ENCODE data around the gene STX10. TPM values are rescaled to one million over a fixed set of nuclear protein-coding genes. Genes with fewer than 3 reads are reported as not detected.

The STX10 gene
- total and polyA plus RNA-seq, 9 donors: 33.6 to 54.5 (median 46.8) TPM

DNA sequence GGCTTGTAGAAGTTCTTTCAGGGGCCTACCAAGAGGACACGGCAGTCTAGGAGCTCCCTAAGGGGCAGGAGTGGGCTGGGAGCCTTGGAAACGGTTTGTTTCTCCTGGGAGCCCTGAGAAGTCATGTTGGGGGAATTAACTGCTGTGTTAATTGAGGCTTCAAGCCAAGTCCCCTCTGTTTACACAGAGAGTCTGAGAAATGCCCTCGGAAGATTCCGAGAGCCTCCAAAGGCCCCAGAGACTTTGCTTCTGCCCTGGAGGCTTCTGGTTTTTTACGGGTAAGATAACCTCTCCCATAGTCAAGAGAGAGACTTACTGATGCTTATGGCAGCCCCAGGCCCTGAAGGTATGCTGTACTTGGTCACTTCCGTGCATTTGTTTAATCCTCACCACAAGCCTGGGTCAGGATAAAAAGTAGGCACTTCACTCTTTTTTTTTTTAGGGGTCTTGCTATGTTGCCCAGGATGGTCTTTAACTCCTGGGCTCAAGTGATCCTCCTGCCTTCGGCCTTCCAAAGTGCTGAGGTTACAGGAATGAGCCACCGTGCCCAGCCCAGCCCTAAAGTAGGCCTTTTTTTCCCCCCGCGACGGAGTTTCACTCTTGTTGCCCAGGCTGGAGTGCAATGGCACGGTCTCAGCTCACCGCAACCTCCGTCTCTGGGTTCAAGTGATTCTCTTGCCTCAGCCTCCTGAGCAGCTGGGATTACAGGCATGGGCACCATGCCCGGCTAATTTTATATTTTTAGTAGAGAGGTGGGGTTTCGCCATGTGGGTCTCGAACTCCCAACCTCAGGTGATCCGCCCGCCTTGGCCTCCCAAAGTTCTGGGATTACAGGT, 15.2 kb upstream of the STX10 start:
- H3K27me3 ChIP-seq (ENCODE audit: control insufficient read depth, insufficient read depth, low read length): no peaks in the 10 kb centered on the region
- peaks cover 47% of the 10 kb centered on the region for H3K4me1 ChIP-seq (ENCODE audit: control insufficient read depth, insufficient read depth, low read length)
- H3K4me3 ChIP-seq (ENCODE audit: low read length): no peak overlapping the region
- DNase-seq: no peak
- H3K36me3 ChIP-seq (ENCODE audit: control insufficient read depth, insufficient read depth, low read length): no peaks in the 10 kb centered on the region
- H3K27ac ChIP-seq (ENCODE audit: low read length): peak overlapping the region; percentile 98
- no peaks in the 10 kb centered on the region for H3K9me3 ChIP-seq (replicated peaks; ENCODE audit: control insufficient read depth, low read depth, low read length)
- 89% methylated on average over 9 of the region's 19 CpGs for WGBS (ENCODE audit: insufficient coverage)

DNA sequence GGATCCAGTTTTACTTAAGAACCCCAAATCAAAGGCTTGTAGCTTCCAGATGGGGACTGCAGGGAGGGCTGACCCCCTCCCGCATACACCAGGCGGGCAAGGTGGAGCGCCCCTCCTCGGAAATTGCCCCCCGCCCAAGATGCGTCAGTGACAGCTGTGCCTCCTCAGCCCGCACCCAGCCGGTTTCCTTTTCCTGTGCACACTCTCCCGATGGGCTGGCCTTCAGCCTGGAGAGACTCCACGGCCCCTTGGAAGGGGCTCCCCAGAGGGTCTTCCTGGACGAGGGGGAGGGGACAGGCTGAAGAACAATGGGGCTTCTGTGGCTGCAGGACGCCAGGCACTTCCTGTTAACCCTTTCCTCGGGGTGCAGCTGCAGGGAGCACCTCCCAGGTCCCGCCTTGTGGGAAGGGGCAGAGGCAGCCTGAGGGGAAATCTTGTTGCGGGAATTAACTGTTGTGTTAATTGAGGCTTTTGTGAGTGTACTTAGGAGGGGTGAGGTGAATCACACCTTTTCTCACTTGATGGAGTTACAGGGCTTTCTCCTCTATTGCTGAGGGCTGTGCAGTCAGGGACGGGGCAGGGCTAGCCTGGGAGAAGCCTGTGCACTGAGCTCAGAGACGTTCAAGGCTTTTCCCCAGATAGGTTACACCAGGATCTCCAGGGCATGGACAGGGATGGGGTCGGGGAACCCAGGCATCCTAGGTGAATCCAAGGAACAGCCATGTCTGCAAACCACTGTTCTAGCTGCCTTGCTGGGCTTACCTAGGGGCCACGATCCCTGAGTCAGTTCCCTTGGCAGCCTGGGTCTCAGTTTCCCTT, 14.4 kb upstream of the STX10 start:
- WGBS (ENCODE audit: insufficient coverage): 15% methylated on average over 11 of the region's 19 CpGs
- H3K4me3 ChIP-seq (ENCODE audit: low read length): peak overlapping the region; percentile 35
- H3K27me3 ChIP-seq (ENCODE audit: control insufficient read depth, insufficient read depth, low read length): no peaks in the 10 kb centered on the region
- DNase-seq: peak; percentile 90
- no peaks in the 10 kb centered on the region for H3K36me3 ChIP-seq (ENCODE audit: control insufficient read depth, insufficient read depth, low read length)
- H3K27ac ChIP-seq (ENCODE audit: low read length): peak overlapping the region; percentile 98
- peaks cover 47% of the 10 kb centered on the region for H3K4me1 ChIP-seq (ENCODE audit: control insufficient read depth, insufficient read depth, low read length)
- no peaks in the 10 kb centered on the region for H3K9me3 ChIP-seq (replicated peaks; ENCODE audit: control insufficient read depth, low read depth, low read length)

GRCh38 chr19:13163609-13164342, 13.6 kb upstream of the STX10 start:
- 4% methylated on average over 16 of the region's 20 CpGs for WGBS (ENCODE audit: insufficient coverage)
- H3K4me3 ChIP-seq (ENCODE audit: low read length): peak overlapping the region; percentile 35
- peaks cover 47% of the 10 kb centered on the region for H3K4me1 ChIP-seq (ENCODE audit: control insufficient read depth, insufficient read depth, low read length)
- no peaks in the 10 kb centered on the region for H3K9me3 ChIP-seq (replicated peaks; ENCODE audit: control insufficient read depth, low read depth, low read length)
- no peaks in the 10 kb centered on the region for H3K36me3 ChIP-seq (ENCODE audit: control insufficient read depth, insufficient read depth, low read length)
- H3K27ac ChIP-seq (ENCODE audit: low read length): peak overlapping the region; percentile 98
- no peaks in the 10 kb centered on the region for H3K27me3 ChIP-seq (ENCODE audit: control insufficient read depth, insufficient read depth, low read length)
- peak; percentile 89 for DNase-seq

DNA sequence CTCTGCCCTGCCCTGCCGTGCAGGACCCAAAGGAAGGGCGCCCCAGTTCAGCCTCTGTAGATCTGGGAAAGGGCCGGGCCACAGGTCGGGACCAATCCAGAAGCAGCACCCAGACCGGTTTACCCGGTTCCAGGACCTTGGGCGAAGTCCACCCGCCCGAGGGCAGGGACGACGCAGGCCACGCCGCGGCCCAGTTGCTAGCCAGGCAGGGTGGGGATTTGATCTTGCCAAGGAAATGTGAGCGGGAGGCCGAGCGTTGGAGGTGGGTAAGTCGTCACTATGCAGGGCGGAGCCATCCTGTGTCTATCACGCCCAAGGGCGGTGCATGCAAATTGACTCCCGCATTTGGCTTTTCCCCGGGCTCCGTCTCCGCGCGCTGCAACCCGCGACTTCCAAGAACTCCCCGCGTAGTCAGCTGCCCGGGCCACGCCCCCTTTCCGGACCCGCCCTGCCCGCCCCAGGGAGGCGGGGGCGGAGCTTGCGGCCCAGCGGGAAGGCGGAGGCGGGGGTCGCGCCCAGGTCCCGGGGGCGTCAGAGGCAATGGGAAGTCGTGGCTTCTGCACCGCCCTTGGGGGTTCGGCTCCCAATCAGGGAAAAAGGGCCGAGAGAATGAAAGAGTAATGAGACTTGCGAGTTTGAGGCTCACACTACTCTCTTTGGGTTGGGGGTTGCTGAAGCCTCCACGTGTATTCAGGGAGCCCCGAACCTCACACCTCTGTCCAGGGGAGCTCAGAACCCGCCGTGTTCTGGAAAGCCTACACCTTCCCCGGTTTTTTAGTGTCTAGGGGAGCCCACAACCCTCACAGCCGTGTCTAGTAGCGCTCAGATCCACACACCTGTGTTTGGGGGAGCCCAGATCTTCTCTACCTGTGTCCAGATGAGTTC, 12.8 kb upstream of the STX10 start:
- Histone ChIP-seq H3K4me3 (ENCODE audit: low read length) (peak overlapping the region; percentile 37), H3K36me3 (ENCODE audit: control insufficient read depth, insufficient read depth, low read length) (no peaks in the 10 kb centered on the region), H3K9me3 (replicated peaks; ENCODE audit: control insufficient read depth, low read depth, low read length) (no peaks in the 10 kb centered on the region), H3K27me3 (ENCODE audit: control insufficient read depth, insufficient read depth, low read length) (no peaks in the 10 kb centered on the region), H3K4me1 (ENCODE audit: control insufficient read depth, insufficient read depth, low read length) (peaks cover 46% of the 10 kb centered on the region), H3K27ac (ENCODE audit: low read length) (peak overlapping the region; percentile 98)
- peak; percentile 99 for DNase-seq
- WGBS (ENCODE audit: insufficient coverage): 1% methylated on average over 48 of the region's 58 CpGs

- no peak for DNase-seq
- H3K36me3 ChIP-seq (ENCODE audit: control insufficient read depth, insufficient read depth, low read length): no peaks in the 10 kb centered on the region
- H3K4me3 ChIP-seq (ENCODE audit: low read length): no peak overlapping the region
- H3K27ac ChIP-seq (ENCODE audit: low read length): no peak overlapping the region
- H3K9me3 ChIP-seq (replicated peaks; ENCODE audit: control insufficient read depth, low read depth, low read length): no peaks in the 10 kb centered on the region
- H3K4me1 ChIP-seq (ENCODE audit: control insufficient read depth, insufficient read depth, low read length): peaks cover 40% of the 10 kb centered on the region
- 86% methylated on average over 1 of the region's 1 CpG for WGBS (ENCODE audit: insufficient coverage)
- H3K27me3 ChIP-seq (ENCODE audit: control insufficient read depth, insufficient read depth, low read length): no peaks in the 10 kb centered on the region
Measured at GRCh38 chr19:13160557-13160956, 10.4 kb upstream of the STX10 start.

GRCh38 chr19:13159713-13160112, 9.5 kb upstream of the STX10 start:
- H3K36me3 ChIP-seq (ENCODE audit: control insufficient read depth, insufficient read depth, low read length): no peaks in the 10 kb centered on the region
- H3K4me3 ChIP-seq (ENCODE audit: low read length): no peak overlapping the region
- peaks cover 41% of the 10 kb centered on the region for H3K4me1 ChIP-seq (ENCODE audit: control insufficient read depth, insufficient read depth, low read length)
- no peak overlapping the region for H3K27ac ChIP-seq (ENCODE audit: low read length)
- DNase-seq: no peak
- no CpG with 5 or more reads among the region's 3 CpGs for WGBS (ENCODE audit: insufficient coverage)
- H3K27me3 ChIP-seq (ENCODE audit: control insufficient read depth, insufficient read depth, low read length): no peaks in the 10 kb centered on the region
- no peaks in the 10 kb centered on the region for H3K9me3 ChIP-seq (replicated peaks; ENCODE audit: control insufficient read depth, low read depth, low read length)

DNA sequence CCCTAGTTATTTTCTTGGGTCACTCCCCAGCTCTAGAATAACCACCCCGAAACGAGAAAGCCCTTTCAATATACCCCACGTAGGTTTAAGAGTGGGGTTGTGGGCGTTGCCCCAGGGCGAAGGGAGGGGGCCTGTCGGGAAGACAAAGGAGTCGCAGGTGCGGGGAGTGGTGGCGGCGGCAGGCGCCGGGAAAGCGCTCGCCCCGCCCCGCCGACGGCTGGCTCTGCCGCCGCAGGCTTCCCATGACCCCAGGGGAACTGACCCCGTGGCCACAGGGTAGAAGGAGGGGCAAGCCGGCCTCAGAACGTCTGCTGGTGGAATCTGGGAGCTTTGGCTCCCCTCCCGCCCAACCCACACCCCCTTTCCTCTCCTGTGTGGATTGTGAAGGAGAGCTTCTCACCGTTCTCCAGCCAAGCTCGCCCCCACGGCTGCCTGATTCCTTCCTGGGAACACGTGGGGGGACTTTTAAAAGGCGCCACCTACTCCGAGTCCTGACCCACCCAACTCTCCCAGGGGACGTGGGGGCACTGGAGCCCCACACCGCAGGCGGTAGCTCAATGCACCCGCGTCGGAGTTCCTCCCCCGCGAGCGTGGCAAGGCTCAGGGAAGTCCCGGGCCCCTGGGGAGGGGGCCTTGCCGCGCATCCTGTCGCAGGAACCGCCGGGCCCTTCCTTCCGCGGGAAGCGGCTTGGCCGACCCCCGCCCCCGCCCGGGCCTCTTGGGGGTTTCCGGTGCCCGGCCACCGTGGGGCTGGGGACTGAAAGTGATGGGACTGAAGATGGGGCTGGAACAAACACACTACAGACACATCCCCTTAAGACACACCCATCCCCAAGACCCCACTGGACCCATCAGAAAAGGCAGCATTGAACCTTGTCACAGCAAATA, 5.5 kb upstream of the STX10 start:
- H3K4me1 ChIP-seq (ENCODE audit: control insufficient read depth, insufficient read depth, low read length): peaks cover 32% of the 10 kb centered on the region
- H3K4me3 ChIP-seq (ENCODE audit: low read length): peak overlapping the region; percentile 95
- peaks cover 2% of the 10 kb centered on the region for H3K27me3 ChIP-seq (ENCODE audit: control insufficient read depth, insufficient read depth, low read length)
- H3K27ac ChIP-seq (ENCODE audit: low read length): peak overlapping the region; percentile 95
- peaks cover 4% of the 10 kb centered on the region for H3K36me3 ChIP-seq (ENCODE audit: control insufficient read depth, insufficient read depth, low read length)
- DNase-seq: peak; percentile 88
- H3K9me3 ChIP-seq (replicated peaks; ENCODE audit: control insufficient read depth, low read depth, low read length): no peaks in the 10 kb centered on the region
- 3% methylated on average over 20 of the region's 55 CpGs for WGBS (ENCODE audit: insufficient coverage)

DNA sequence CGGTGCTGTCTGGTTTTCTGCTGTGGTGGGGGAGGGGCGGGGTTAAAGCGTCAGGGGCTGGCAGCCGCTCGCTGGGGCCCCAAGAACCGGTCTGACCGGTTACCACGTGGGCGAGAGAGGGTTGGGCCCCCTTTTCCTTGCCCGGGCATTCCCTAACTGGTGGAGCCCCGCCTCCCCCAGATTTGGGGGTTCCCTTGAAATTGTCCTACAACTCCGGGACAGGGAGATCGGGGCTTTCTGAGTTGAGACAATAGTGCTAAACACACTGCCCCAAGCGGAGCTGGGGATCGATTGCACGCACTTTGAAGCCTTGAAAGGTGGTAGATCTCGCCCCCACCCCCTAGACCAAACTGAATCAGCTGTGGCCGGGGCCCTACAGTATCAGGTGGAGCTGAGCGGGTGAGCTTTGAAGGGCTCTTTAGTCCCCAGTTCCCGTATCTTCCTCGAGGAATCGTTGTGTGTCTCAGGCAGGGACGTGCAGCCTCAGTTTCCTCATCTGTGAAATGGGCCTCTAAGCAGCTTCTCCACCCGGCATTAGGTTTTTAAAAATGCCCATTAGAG, 4.8 kb upstream of the STX10 start:
- Histone ChIP-seq H3K27me3 (ENCODE audit: control insufficient read depth, insufficient read depth, low read length) (peaks cover 2% of the 10 kb centered on the region), H3K9me3 (replicated peaks; ENCODE audit: control insufficient read depth, low read depth, low read length) (no peaks in the 10 kb centered on the region), H3K36me3 (ENCODE audit: control insufficient read depth, insufficient read depth, low read length) (peaks cover 4% of the 10 kb centered on the region), H3K4me3 (ENCODE audit: low read length) (peak overlapping the region; percentile 95), H3K4me1 (ENCODE audit: control insufficient read depth, insufficient read depth, low read length) (peaks cover 32% of the 10 kb centered on the region), H3K27ac (ENCODE audit: low read length) (peak overlapping the region; percentile 95)
- WGBS (ENCODE audit: insufficient coverage): 8% methylated on average over 17 of the region's 24 CpGs
- DNase-seq: peak; percentile 81

Data from muscle of leg (tissue), 11 donors.